WI38 (cell line): ENCODE results near the gene CUEDC1.

Source experiments
- H3K4me3 ChIP-seq: 2 replicates; pipeline ENCODE4 v1.5.1; 2011; ENCODE audit warnings: low read depth, mild to moderate bottlenecking, control low read depth, low read length
- TF ChIP-seq, protein P1 (sequence below): IDR thresholded peaks from 2 replicates; pipeline ENCODE4 v1.5.1; 2012; ENCODE audit warnings: low read depth, mild to moderate bottlenecking, control low read depth, low read length

Gene CUEDC1

DNA sequence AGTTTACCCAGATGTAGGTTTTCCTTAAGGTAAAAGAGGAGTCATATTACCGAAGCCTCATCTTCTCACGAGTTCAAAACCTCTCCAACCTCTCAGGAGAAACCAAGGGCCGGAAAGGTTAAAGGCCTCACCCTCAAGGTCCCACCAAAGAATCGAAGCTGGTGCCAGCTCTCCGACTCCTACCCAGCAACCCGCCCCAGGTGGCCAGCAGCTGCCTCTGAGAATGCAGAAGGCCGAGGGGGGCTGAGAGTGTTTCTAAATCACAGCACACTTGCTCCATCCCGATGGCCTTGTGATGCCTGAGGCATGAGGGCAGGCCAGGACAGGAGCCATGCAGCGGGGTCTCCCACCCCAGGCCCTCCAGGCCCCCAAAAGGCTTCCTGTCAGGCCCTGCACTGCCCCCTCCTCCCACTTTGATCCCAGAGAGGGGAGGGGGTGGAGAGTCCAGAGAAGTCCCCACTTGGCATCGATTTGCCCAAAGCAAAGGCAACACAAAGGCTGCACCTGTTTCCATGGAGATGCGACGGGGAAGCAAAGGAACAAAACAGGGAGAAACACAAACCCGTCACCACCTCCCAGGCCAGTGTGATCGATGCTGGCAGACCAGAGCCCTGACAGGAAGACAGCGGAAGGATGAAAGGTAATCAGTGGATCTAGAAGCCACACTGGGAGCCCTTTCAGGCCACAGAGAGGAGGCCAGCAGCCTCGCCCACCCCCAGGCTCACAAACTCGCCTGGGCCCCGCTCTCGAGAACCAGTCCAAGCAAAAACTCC is 39.0 kb downstream of the CUEDC1 start:
- H3K4me3 ChIP-seq, result no peak overlapping the region
- TF ChIP-seq, protein P1, sequence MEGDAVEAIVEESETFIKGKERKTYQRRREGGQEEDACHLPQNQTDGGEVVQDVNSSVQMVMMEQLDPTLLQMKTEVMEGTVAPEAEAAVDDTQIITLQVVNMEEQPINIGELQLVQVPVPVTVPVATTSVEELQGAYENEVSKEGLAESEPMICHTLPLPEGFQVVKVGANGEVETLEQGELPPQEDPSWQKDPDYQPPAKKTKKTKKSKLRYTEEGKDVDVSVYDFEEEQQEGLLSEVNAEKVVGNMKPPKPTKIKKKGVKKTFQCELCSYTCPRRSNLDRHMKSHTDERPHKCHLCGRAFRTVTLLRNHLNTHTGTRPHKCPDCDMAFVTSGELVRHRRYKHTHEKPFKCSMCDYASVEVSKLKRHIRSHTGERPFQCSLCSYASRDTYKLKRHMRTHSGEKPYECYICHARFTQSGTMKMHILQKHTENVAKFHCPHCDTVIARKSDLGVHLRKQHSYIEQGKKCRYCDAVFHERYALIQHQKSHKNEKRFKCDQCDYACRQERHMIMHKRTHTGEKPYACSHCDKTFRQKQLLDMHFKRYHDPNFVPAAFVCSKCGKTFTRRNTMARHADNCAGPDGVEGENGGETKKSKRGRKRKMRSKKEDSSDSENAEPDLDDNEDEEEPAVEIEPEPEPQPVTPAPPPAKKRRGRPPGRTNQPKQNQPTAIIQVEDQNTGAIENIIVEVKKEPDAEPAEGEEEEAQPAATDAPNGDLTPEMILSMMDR, result no peak

DNA sequence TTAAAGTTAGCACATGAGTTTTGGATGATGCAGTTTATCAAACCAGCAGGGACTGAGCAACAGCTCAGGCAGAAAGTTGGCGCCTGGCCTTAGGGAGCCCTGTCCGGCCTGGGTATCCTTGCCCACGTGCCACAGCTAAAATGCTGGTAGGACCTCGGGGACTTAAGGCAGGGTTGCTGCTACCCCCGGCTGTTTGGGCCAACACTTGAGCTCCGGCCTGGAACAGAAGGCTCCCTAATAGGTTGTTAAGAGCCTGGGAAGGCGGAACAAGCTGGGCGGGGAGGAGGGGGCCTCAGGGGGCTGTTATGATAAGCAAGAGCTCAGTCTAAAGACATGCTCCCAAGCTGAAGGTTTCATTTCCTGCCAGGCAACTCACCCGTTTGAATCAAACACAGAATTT is 39.7 kb downstream of the CUEDC1 start:
- no peak overlapping the region for H3K4me3 ChIP-seq
- TF ChIP-seq, protein P1, result no peak

DNA sequence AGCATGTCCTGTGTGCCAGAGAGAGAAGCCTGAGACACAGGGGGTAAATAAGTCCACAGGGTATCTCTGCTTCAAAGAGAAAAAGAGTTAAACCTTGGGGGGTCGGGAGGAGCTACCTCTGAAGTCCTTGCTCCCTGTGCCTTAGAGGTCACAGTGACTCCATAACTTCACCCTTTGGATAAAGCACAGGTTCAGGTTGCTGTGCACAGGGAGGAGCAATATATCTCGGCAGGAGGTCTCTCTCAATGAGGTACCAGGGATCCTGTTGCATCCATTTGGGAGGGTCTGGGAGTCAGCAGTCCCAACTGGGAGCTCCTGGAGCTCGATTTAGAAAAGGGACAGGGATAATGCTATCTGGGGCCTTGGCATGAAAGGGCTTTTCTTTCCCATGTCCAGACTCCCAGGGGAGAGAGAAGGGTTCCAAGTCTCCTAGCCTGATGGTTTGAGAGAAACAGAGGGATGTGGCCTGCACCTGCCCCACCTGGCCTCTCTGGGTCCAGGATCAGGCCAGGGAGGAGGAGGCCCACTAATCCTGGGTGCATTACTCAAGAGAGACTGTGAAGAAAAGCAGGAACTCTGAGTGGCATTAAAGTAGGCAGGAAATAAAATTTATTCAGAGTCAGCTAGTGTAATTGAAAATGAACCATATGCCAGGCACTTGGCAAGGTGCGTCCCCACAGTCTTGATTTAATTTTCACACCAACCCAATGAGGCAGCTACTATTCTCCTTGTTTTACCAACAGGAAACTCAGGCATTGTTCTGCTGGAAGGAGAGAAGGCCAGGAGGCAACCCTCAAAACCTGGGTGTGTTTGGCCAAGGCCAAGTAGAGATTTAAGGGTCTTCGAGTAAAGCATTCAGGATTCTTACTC is 40.7 kb downstream of the CUEDC1 start:
- H3K4me3 ChIP-seq, result no peak overlapping the region
- TF ChIP-seq, protein P1, result no peak

DNA sequence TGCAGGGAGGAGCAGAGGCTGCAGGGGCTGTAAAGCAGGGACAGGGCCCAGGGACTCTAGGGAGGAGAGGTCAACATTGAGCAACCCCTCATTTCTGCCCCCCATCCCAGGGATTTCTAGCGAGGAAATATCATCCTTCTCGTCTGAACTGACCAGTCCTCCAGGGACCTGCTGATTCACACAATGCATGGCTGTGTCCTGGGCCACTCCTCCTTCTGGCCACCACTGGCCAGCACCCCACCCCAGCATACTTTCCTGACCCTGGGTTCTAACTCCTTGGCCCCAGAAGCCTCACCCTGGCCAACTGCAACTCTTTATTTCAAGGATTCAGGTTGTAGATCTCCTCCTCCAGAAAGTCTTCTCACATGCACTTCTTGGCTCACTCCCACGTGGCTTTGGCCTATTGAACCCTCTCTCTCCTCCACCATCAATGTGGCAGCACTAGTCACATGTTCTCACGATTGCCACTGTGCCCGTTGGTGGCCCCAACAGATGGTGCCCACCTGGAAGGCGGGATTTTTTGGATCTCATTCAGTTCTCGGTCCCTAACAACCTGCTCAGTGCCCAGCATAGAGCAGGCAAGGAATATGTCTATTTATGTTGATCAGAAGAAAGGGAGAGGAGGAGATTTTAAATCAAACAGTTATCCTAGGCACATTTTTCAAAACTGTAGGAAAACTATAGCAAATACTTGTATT is 41.5 kb downstream of the CUEDC1 start:
- TF ChIP-seq, protein P1, result no peak
- no peak overlapping the region for H3K4me3 ChIP-seq

DNA sequence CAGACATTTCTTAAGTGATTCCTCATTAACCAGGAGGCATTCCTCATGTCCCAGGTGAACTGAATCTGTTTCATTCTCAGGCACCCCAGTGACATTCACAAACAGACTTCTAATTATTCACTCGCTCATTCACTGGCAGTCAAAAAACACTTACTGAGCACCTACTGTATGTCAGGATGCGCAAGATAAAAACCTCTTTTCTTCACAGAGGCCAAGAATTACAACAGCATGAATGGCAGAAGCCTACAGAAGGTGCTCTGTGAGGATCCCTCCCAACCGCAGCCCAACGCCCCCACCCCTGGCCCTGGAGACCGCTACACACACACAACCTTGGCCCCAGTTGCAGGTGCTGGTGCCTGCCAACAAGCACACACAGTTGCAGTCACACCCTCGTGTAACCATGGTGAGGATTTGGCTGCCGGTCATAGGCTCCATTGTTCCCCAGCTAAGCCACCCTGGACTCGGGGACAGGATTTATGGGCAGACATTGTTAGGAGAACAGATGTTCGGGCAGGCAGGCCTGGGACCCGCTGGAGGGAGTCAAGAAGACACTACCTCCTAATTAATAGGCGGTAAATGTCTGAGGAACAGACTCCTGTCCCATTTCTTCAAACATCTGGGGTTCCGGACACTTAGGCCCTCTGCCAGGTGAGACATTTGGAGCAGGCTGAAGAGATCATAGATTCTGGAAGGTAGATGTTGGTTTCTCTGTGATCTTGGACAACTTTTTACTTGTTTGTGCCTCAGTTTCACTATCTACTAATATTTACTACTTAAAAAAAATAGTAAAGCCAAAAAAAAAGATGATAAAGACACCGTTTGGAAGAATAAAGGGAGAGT is 43.2 kb downstream of the CUEDC1 start:
- H3K4me3 ChIP-seq, result no peak overlapping the region
- TF ChIP-seq, protein P1, result no peak

DNA sequence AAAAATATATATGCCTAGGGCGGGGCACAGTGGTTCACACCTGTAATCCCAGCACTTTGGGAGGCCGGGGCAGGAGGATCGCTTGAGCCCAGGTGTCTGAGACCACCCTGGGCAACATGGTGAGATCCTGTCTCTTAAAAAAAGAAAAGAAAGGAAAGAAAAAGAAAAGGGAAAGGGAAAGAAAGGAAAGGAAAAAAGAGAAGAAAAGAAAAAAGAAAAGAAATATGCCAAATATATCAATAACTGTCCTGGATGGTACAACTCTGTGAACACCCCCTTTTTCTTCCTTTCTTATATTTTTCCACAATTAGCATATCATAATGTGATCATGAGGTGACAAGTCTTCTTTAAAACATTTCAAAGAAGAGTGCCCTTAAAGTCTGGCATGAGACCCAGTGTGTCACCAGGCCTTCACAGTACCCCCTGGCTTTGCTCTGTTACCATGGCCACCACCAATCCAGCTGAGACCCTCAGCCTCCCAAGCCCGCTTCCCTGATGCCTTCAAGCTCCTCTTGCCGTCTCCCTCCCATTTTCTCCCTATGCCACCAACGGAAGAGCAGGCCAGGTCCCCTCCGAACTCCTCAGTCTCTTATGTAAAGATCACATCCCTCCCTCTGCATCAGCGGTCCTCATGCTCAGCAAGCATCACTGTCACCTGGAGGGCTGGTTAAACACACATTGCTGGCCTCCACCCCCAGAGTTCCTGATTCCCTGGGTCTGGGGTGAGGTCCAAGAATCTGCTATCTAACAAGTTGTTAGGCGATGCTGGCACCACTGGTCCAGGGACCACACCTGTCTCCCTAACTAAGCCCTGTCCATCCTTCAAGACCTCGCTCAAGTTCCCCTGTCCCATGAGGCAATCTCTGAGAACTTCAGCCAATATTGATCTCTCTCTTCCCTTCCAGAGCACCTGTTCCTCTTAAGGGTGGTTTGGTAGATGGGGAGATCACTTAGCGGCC is 44.5 kb downstream of the CUEDC1 start:
- H3K4me3 ChIP-seq, result no peak overlapping the region

More for the DNA sequence above, 44.5 kb downstream of the CUEDC1 start:
- TF ChIP-seq, protein P1, result no peak
